CD4-positive, CD25-positive, alpha-beta regulatory T cell (primary cell): ENCODE measurements around the gene CALML3. TPM values are rescaled to one million over a fixed set of nuclear protein-coding genes. Genes with fewer than 3 reads are reported as not detected.

ENCODE experiments used
- ATAC-seq, 2 donors: fragments of 150-1000 bp; cut with Tn5 transposase; one replicate each; pipeline ENCODE4 v1.10.0; 2021; ENCODE audit warnings: low read depth in 2 of 2, moderate number of reproducible peaks in 2 of 2, moderate library complexity in 1 of 2
- DNase-seq, 3 donors: peaks; one replicate each; pipeline versions ENCODE4 v3.0.0 to v3.0.0-alpha.2; 2012 to 2022; ENCODE audit warnings: mixed read lengths in 1 of 3
- H3K27ac ChIP-seq: one replicate; pipeline ENCODE4 v1.7.0; 2013; ENCODE audit warnings: mild to moderate bottlenecking, low read length; ENCODE audit not compliant: insufficient read depth, poor library complexity, severe bottlenecking
- H3K27me3 ChIP-seq: one replicate; pipeline ENCODE4 v1.7.0; 2013; ENCODE audit warnings: low read length; ENCODE audit not compliant: control insufficient read depth, insufficient read depth
- H3K36me3 ChIP-seq: one replicate; pipeline ENCODE4 v1.7.0; 2013; ENCODE audit warnings: mild to moderate bottlenecking, low read length, moderate library complexity; ENCODE audit not compliant: control insufficient read depth, insufficient read depth
- H3K4me1 ChIP-seq: 2 replicates; pipeline ENCODE4 v1.7.0; 2013; ENCODE audit warnings: mild to moderate bottlenecking, low read length; ENCODE audit not compliant: insufficient read depth, control insufficient read depth, poor library complexity, severe bottlenecking
- H3K4me3 ChIP-seq: one replicate; pipeline ENCODE4 v1.7.0; 2013; ENCODE audit warnings: low read depth, mild to moderate bottlenecking, low read length, moderate library complexity
- H3K9me3 ChIP-seq, 2 experiments: 1 replicate in 1 of 2; 2 replicates in 1 of 2; pipeline ENCODE4 v1.7.0; 2013; ENCODE audit warnings: low read length in 2 of 2, mild to moderate bottlenecking in 1 of 2, moderate library complexity in 1 of 2; ENCODE audit not compliant: control insufficient read depth in 2 of 2
- H3K27ac Mint-ChIP-seq, 3 donors: one replicate each; pipeline ENCODE4 v1.8.0; 2020 to 2022; ENCODE audit warnings: mild to moderate bottlenecking in 3 of 3, mixed read lengths in 3 of 3, moderate library complexity in 2 of 3
- H3K27me3 Mint-ChIP-seq: one replicate; pipeline ENCODE4 v1.8.0; 2022; ENCODE audit warnings: mild to moderate bottlenecking, mixed read lengths
- H3K36me3 Mint-ChIP-seq: one replicate; pipeline ENCODE4 v1.8.0; 2020; ENCODE audit warnings: mixed read lengths
- H3K4me1 Mint-ChIP-seq, 4 donors: one replicate each; pipeline ENCODE4 v1.8.0; 2020 to 2022; ENCODE audit warnings: mixed read lengths in 4 of 4, mild to moderate bottlenecking in 1 of 4
- H3K4me3 Mint-ChIP-seq, 4 donors: one replicate each; pipeline ENCODE4 v1.8.0; 2020 to 2022; ENCODE audit warnings: mild to moderate bottlenecking in 4 of 4, mixed read lengths in 4 of 4, moderate library complexity in 3 of 4
- H3K9me3 Mint-ChIP-seq, 7 donors: one replicate each; pipeline ENCODE4 v1.8.0; 2020 to 2022; ENCODE audit warnings: mixed read lengths in 7 of 7, mild to moderate bottlenecking in 3 of 7, moderate library complexity in 2 of 7
- polyA plus RNA-seq, 4 donors: library from polyadenylated mRNA; unstranded; fragments of 300-500 nt; fragmentation: Illumina TruSeq; gene quantifications; one replicate each; pipeline ENCODE4 v1.2.3, GENCODE V29; 2021
- total RNA-seq: library from RNA; stranded (reverse); gene quantifications from one replicate; pipeline ENCODE4 v1.2.3, GENCODE V29; 2022

The CALML3 gene
- total and polyA plus RNA-seq, 5 donors from 2014 or later, result not detected

- H3K27me3 ChIP-seq, result peaks cover 9% of the 10 kb centered on the region
- peaks cover 0 to 15% (median 7%) of the 10 kb centered on the region in 7 donors for H3K9me3 Mint-ChIP-seq
- H3K27ac Mint-ChIP-seq, result no peak overlapping the region
- no peaks in the 10 kb centered on the region for H3K36me3 Mint-ChIP-seq
- H3K27me3 Mint-ChIP-seq, result peaks cover 17% of the 10 kb centered on the region
- no peak overlapping the region for H3K27ac ChIP-seq
- no peaks in the 10 kb centered on the region for H3K4me1 Mint-ChIP-seq
- no peak overlapping the region for H3K4me3 Mint-ChIP-seq
- H3K4me3 ChIP-seq, result no peak overlapping the region
- peaks cover 16 to 20% of the 10 kb centered on the region in 2 experiments for H3K9me3 ChIP-seq
- ATAC-seq, result no peak
- H3K36me3 ChIP-seq, result no peaks in the 10 kb centered on the region
- DNase-seq, result no peak
- H3K4me1 ChIP-seq, result peaks cover 13% of the 10 kb centered on the region
Observed at GRCh38 chr10:5545426-5545777, 20.6 kb downstream of the CALML3 start.

GRCh38 chr10:5545778-5546710, 21.3 kb downstream of the CALML3 start:
- Histone ChIP-seq H3K9me3 (peaks cover 15 to 17% of the 10 kb centered on the region in 2 experiments), H3K4me1 (peaks cover 13% of the 10 kb centered on the region), H3K36me3 (no peaks in the 10 kb centered on the region), H3K4me3 (no peak overlapping the region), H3K27ac (no peak overlapping the region), H3K27me3 (peaks cover 5% of the 10 kb centered on the region)
- no peak for ATAC-seq
- peak overlapping the region in 1 of 3 donors; percentile 71 for H3K27ac Mint-ChIP-seq
- H3K4me1 Mint-ChIP-seq, result peaks cover 0 to 2% (median 0%) of the 10 kb centered on the region in 4 donors
- H3K9me3 Mint-ChIP-seq, result peaks cover 0 to 12% (median 7%) of the 10 kb centered on the region in 7 donors
- no peaks in the 10 kb centered on the region for H3K36me3 Mint-ChIP-seq
- no peak for DNase-seq
- H3K27me3 Mint-ChIP-seq, result peaks cover 12% of the 10 kb centered on the region
- H3K4me3 Mint-ChIP-seq, result no peak overlapping the region

GRCh38 chr10:5546891-5547680, 22.3 kb downstream of the CALML3 start:
- peaks cover 18% of the 10 kb centered on the region for H3K4me1 ChIP-seq
- peaks cover 8 to 10% of the 10 kb centered on the region in 2 experiments for H3K9me3 ChIP-seq
- Mint-ChIP-seq H3K27ac (peak overlapping the region in 1 of 3 donors; percentile 32), H3K36me3 (no peaks in the 10 kb centered on the region), H3K9me3 (peaks cover 0 to 12% (median 3%) of the 10 kb centered on the region in 7 donors), H3K4me3 (no peak overlapping the region), H3K27me3 (peaks cover 9% of the 10 kb centered on the region), H3K4me1 (peaks cover 0 to 10% (median 2%) of the 10 kb centered on the region in 4 donors)
- no peaks in the 10 kb centered on the region for H3K36me3 ChIP-seq
- H3K27ac ChIP-seq, result no peak overlapping the region
- no peak for DNase-seq
- no peak overlapping the region for H3K4me3 ChIP-seq
- ATAC-seq, result no peak
- peaks cover 3% of the 10 kb centered on the region for H3K27me3 ChIP-seq

- Histone ChIP-seq H3K36me3 (no peaks in the 10 kb centered on the region), H3K9me3 (peaks cover 3 to 5% of the 10 kb centered on the region in 2 experiments), H3K27me3 (peaks cover 3% of the 10 kb centered on the region), H3K4me3 (no peak overlapping the region), H3K27ac (no peak overlapping the region), H3K4me1 (peaks cover 21% of the 10 kb centered on the region)
- no peak overlapping the region for H3K4me3 Mint-ChIP-seq
- DNase-seq, result no peak
- H3K27ac Mint-ChIP-seq, result no peak overlapping the region
- ATAC-seq, result no peak
- H3K27me3 Mint-ChIP-seq, result peaks cover 9% of the 10 kb centered on the region
- H3K9me3 Mint-ChIP-seq, result peaks cover 0 to 9% (median 3%) of the 10 kb centered on the region in 7 donors
- no peaks in the 10 kb centered on the region for H3K36me3 Mint-ChIP-seq
- H3K4me1 Mint-ChIP-seq, result peaks cover 0 to 15% (median 6%) of the 10 kb centered on the region in 4 donors
Observed at GRCh38 chr10:5547681-5547930, 22.8 kb downstream of the CALML3 start.

- Histone ChIP-seq H3K27me3 (peaks cover 3% of the 10 kb centered on the region), H3K4me1 (peaks cover 21% of the 10 kb centered on the region), H3K27ac (no peak overlapping the region), H3K36me3 (no peaks in the 10 kb centered on the region), H3K4me3 (no peak overlapping the region), H3K9me3 (no peaks in the 10 kb centered on the region)
- Mint-ChIP-seq H3K27me3 (peaks cover 9% of the 10 kb centered on the region), H3K27ac (no peak overlapping the region), H3K4me3 (no peak overlapping the region), H3K36me3 (no peaks in the 10 kb centered on the region), H3K4me1 (peaks cover 0 to 17% (median 9%) of the 10 kb centered on the region in 4 donors), H3K9me3 (peaks cover 0 to 5% (median 2%) of the 10 kb centered on the region in 7 donors)
- ATAC-seq (no peak), DNase-seq (no peak)
Observed at GRCh38 chr10:5547931-5548660, 23.3 kb downstream of the CALML3 start.

GRCh38 chr10:5549462-5550249, 24.9 kb downstream of the CALML3 start:
- H3K27ac Mint-ChIP-seq, result no peak overlapping the region
- Histone ChIP-seq H3K36me3 (no peaks in the 10 kb centered on the region), H3K27me3 (no peaks in the 10 kb centered on the region), H3K27ac (no peak overlapping the region), H3K9me3 (no peaks in the 10 kb centered on the region), H3K4me1 (peaks cover 21% of the 10 kb centered on the region), H3K4me3 (no peak overlapping the region)
- no peaks in the 10 kb centered on the region for H3K36me3 Mint-ChIP-seq
- peaks cover 0 to 3% (median 0%) of the 10 kb centered on the region in 7 donors for H3K9me3 Mint-ChIP-seq
- peaks cover 0 to 18% (median 10%) of the 10 kb centered on the region in 4 donors for H3K4me1 Mint-ChIP-seq
- peaks cover 4% of the 10 kb centered on the region for H3K27me3 Mint-ChIP-seq
- ATAC-seq (no peak), DNase-seq (no peak)
- no peak overlapping the region for H3K4me3 Mint-ChIP-seq

GRCh38 chr10:5550250-5550545, 25.4 kb downstream of the CALML3 start:
- Histone ChIP-seq H3K27ac (no peak overlapping the region), H3K27me3 (no peaks in the 10 kb centered on the region), H3K4me3 (no peak overlapping the region), H3K4me1 (peaks cover 21% of the 10 kb centered on the region), H3K9me3 (no peaks in the 10 kb centered on the region), H3K36me3 (no peaks in the 10 kb centered on the region)
- Mint-ChIP-seq H3K9me3 (no peaks in the 10 kb centered on the region), H3K27ac (peak overlapping the region in 1 of 3 donors; percentile 76), H3K4me3 (no peak overlapping the region), H3K4me1 (peaks cover 0 to 19% (median 11%) of the 10 kb centered on the region in 4 donors), H3K36me3 (no peaks in the 10 kb centered on the region), H3K27me3 (peaks cover 4% of the 10 kb centered on the region)
- no peak for ATAC-seq
- no peak for DNase-seq
